WTC11 (cell line): ENCODE results near the gene YOD1. TPM values are rescaled to one million over a fixed set of nuclear protein-coding genes. Genes with fewer than 3 reads are reported as not detected.

ENCODE experiments used
- ATAC-seq: fragments of 200-7000 bp; cut with Tn5 transposase; 2 replicates; pipeline ENCODE4 v1.10.0; 2021; ENCODE audit warnings: mild to moderate bottlenecking, moderate library complexity
- CTCF ChIA-PET: fragments of 300-600 bp; sonication (Branson Sonifier 250); formaldehyde crosslinking; loops from one replicate; lab custom pipeline; 2021; ENCODE audit warnings: antibody characterized with exemption; lab: Charles Lee
- POLR2A ChIA-PET: fragments of 350-600 bp; sonication (Branson Sonifier 250); formaldehyde crosslinking; loops from one replicate; lab custom pipeline; 2021; ENCODE audit warnings: antibody characterized with exemption; lab: Charles Lee
- DNase-seq: peaks from one replicate; pipeline ENCODE4 v3.0.0; 2021; ENCODE audit warnings: low spot score
- H3K27ac Mint-ChIP-seq: 2 replicates; pipeline ENCODE4 v1.8.0; 2021; ENCODE audit warnings: mixed read lengths
- H3K27me3 Mint-ChIP-seq: 2 replicates; pipeline ENCODE4 v1.8.0; 2021; ENCODE audit warnings: low read depth, mild to moderate bottlenecking, moderate library complexity, mixed read lengths
- H3K36me3 Mint-ChIP-seq: 2 replicates; pipeline ENCODE4 v1.8.0; 2021; ENCODE audit warnings: mixed read lengths
- H3K4me1 Mint-ChIP-seq: 2 replicates; pipeline ENCODE4 v1.8.0; 2022; ENCODE audit warnings: mixed read lengths
- H3K4me3 Mint-ChIP-seq: 2 replicates; pipeline ENCODE4 v1.8.0; 2021; ENCODE audit warnings: mild to moderate bottlenecking, moderate library complexity, mixed read lengths
- H3K9me3 Mint-ChIP-seq: 2 replicates; pipeline ENCODE4 v1.8.0; 2021; ENCODE audit warnings: mixed read lengths
- ARID4B ChIP-seq: sonication (generic); formaldehyde crosslinking; IDR thresholded peaks from 2 replicates; pipeline ENCODE4 v1.8.0; 2023; ENCODE audit warnings: missing genetic modification reagents, mild to moderate bottlenecking, borderline replicate concordance
- CBFB ChIP-seq: sonication (generic); formaldehyde crosslinking; IDR thresholded peaks from 2 replicates; pipeline ENCODE4 v1.8.1; 2022; ENCODE audit warnings: mild to moderate bottlenecking, low read depth, missing genetic modification reagents
- CREM ChIP-seq: sonication (generic); formaldehyde crosslinking; IDR thresholded peaks from 2 replicates; pipeline ENCODE4 v1.8.1; 2022; ENCODE audit warnings: mild to moderate bottlenecking, missing genetic modification reagents, moderate library complexity
- ESRRA ChIP-seq: sonication (generic); formaldehyde crosslinking; IDR thresholded peaks from 2 replicates; pipeline ENCODE4 v1.8.1; 2022; ENCODE audit warnings: mild to moderate bottlenecking, missing genetic modification reagents, borderline replicate concordance
- ETV6 ChIP-seq: sonication (generic); formaldehyde crosslinking; IDR thresholded peaks from 2 replicates; pipeline ENCODE4 v1.8.1; 2022; ENCODE audit warnings: mild to moderate bottlenecking, missing genetic modification reagents
- GABPB1 ChIP-seq: sonication (generic); formaldehyde crosslinking; IDR thresholded peaks from 2 replicates; pipeline ENCODE4 v1.8.1; 2023; ENCODE audit warnings: mild to moderate bottlenecking, missing genetic modification reagents
- IRF2 ChIP-seq: sonication (generic); formaldehyde crosslinking; IDR thresholded peaks from 2 replicates; pipeline ENCODE4 v1.8.0; 2022; ENCODE audit warnings: low read depth, missing genetic modification reagents, borderline replicate concordance
- JUN ChIP-seq: sonication (generic); formaldehyde crosslinking; IDR thresholded peaks from 2 replicates; pipeline ENCODE4 v1.8.0; 2023; ENCODE audit warnings: mild to moderate bottlenecking, missing genetic modification reagents
- NFATC4 ChIP-seq: fragments of 250-450 bp; sonication (Bioruptor Pico); IDR thresholded peaks from 2 replicates; pipeline ENCODE4 v1.9.0; 2021; ENCODE audit warnings: mild to moderate bottlenecking
- NFE2L1 ChIP-seq: sonication (generic); formaldehyde crosslinking; IDR thresholded peaks from 2 replicates; pipeline ENCODE4 v1.8.1; 2023; ENCODE audit warnings: missing genetic modification reagents
- NR3C1 ChIP-seq: sonication (generic); formaldehyde crosslinking; conservative IDR thresholded peaks from 2 replicates; pipeline ENCODE4 v1.8.1; 2023; ENCODE audit warnings: low read depth, mild to moderate bottlenecking, missing genetic modification reagents
- OVOL2 ChIP-seq: fragments of 250-450 bp; sonication (Bioruptor Pico); IDR thresholded peaks from 2 replicates; pipeline ENCODE4 v1.9.0; 2021; ENCODE audit warnings: mild to moderate bottlenecking, borderline replicate concordance
- SMAD3 ChIP-seq: sonication (generic); formaldehyde crosslinking; IDR thresholded peaks from 2 replicates; pipeline ENCODE4 v1.8.0; 2022; ENCODE audit warnings: missing genetic modification reagents, mild to moderate bottlenecking, borderline replicate concordance
- SMAD4 ChIP-seq: sonication (generic); formaldehyde crosslinking; IDR thresholded peaks from 2 replicates; pipeline ENCODE4 v1.8.0; 2022; ENCODE audit warnings: mild to moderate bottlenecking, missing genetic modification reagents
- TEAD1 ChIP-seq: sonication (generic); formaldehyde crosslinking; IDR thresholded peaks from 2 replicates; pipeline ENCODE4 v1.8.0; 2022; ENCODE audit warnings: mild to moderate bottlenecking, missing genetic modification reagents
- TEAD4 ChIP-seq: sonication (generic); formaldehyde crosslinking; IDR thresholded peaks from 2 replicates; pipeline ENCODE4 v1.8.0; 2022; ENCODE audit warnings: mild to moderate bottlenecking, missing genetic modification reagents
- TP53 ChIP-seq: sonication (generic); formaldehyde crosslinking; IDR thresholded peaks from 2 replicates; pipeline ENCODE4 v1.8.1; 2023; ENCODE audit warnings: mild to moderate bottlenecking, missing genetic modification reagents
- USF1 ChIP-seq: sonication (generic); formaldehyde crosslinking; IDR thresholded peaks from 2 replicates; pipeline ENCODE4 v1.8.0; 2022; ENCODE audit warnings: mild to moderate bottlenecking, missing genetic modification reagents
- USF2 ChIP-seq: sonication (generic); formaldehyde crosslinking; IDR thresholded peaks from 2 replicates; pipeline ENCODE4 v1.8.1; 2023; ENCODE audit warnings: mild to moderate bottlenecking, missing genetic modification reagents, moderate library complexity
- ZNF263 ChIP-seq: sonication (generic); formaldehyde crosslinking; IDR thresholded peaks from 2 replicates; pipeline ENCODE4 v1.8.1; 2022; ENCODE audit warnings: low read depth, mild to moderate bottlenecking, moderate library complexity, missing genetic modification reagents
- ZNF396 ChIP-seq: fragments of 250-450 bp; sonication (Bioruptor Pico); IDR thresholded peaks from 2 replicates; pipeline ENCODE4 v1.8.0; 2021; ENCODE audit warnings: mild to moderate bottlenecking, moderate library complexity, borderline replicate concordance
- ZNF512 ChIP-seq: sonication (generic); formaldehyde crosslinking; IDR thresholded peaks from 2 replicates; pipeline ENCODE4 v1.8.1; 2022; ENCODE audit warnings: missing genetic modification reagents, borderline replicate concordance
- ZSCAN18 ChIP-seq: fragments of 250-450 bp; sonication (Bioruptor Pico); IDR thresholded peaks from 2 replicates; pipeline ENCODE4 v2.1.2; 2022; ENCODE audit warnings: mild to moderate bottlenecking, moderate library complexity
- total RNA-seq: library from RNA; stranded (reverse); gene quantifications from 3 replicates; pipeline ENCODE4 v1.2.3, GENCODE V29; 2021

YOD1 gene
- total RNA-seq, 1 experiment from 2014 or later = 12.0 TPM

- ATAC-seq (peak; percentile 100), DNase-seq (peak; percentile 70)
- Mint-ChIP-seq H3K27me3 (no peaks in the 10 kb centered on the region), H3K27ac (peak within 1 kb of the TSS; percentile 88), H3K4me3 (peak within 1 kb of the TSS; percentile 48), H3K4me1 (peaks cover 49% of the 10 kb centered on the region), H3K36me3 (no peaks in the 10 kb centered on the region), H3K9me3 (no peaks in the 10 kb centered on the region)
- TF ChIP-seq NFATC4 (CRISPR knock-in tag) (no peak), JUN (CRISPR knock-in tag) (no peak), TEAD4 (CRISPR knock-in tag) (no peak), USF2 (no peak), SMAD3 (no peak), ZNF396 (CRISPR knock-in tag) (no peak), TP53 (no peak), SMAD4 (CRISPR knock-in tag) (no peak), CBFB (CRISPR knock-in tag) (no peak)
- POLR2A ChIA-PET = interaction anchor here (1.0 to 2.2 kb wide), 5 partner anchors 8 to 289 kb away, joined by 3 to 22 read pairs (median 5); partner anchors contain the start of genes CD55 and PFKFB2
- CTCF ChIA-PET = interaction anchor here (0.5 to 3.2 kb wide), 24 partner anchors 8 to 420 kb away, joined by 3 to 22 read pairs (median 4); partner anchors contain the start of genes CD55, DYRK3, EIF2D and PFKFB2
Measured at GRCh38 chr1:207032528-207033017, 18.4 kb downstream of the YOD1 start, which contains the start of gene C1orf116. C1orf116 (minus strand) TSS chr1:207032756; CDS start chr1:207027598, 5,158 bp downstream.

- no peak for TF ChIP-seq ESRRA (CRISPR knock-in tag)
- TF ChIP-seq ARID4B (CRISPR knock-in tag) = no peak
- no peak for TF ChIP-seq NR3C1 (CRISPR knock-in tag)
- no peak for TF ChIP-seq SMAD3
- POLR2A ChIA-PET = interaction anchor here (1.0 to 2.2 kb wide), 3 partner anchors 13 to 290 kb away, joined by 4 to 22 read pairs (median 5); partner anchors contain the start of genes CD55 and PFKFB2
- peak overlapping the region; percentile 48 for H3K4me3 Mint-ChIP-seq
- CTCF ChIA-PET = interaction anchor here (0.9 to 3.2 kb wide), 13 partner anchors 19 to 419 kb away, joined by 3 to 22 read pairs (median 5); partner anchors contain the start of genes EIF2D, PFKFB2 and YOD1
- DNase-seq (no peak), ATAC-seq (no peak)
- no peaks in the 10 kb centered on the region for H3K36me3 Mint-ChIP-seq
- H3K27me3 Mint-ChIP-seq = no peaks in the 10 kb centered on the region
- no peaks in the 10 kb centered on the region for H3K9me3 Mint-ChIP-seq
- H3K4me1 Mint-ChIP-seq = peaks cover 49% of the 10 kb centered on the region
- H3K27ac Mint-ChIP-seq = peak overlapping the region; percentile 88
Measured at GRCh38 chr1:207031632-207032264, 19.3 kb downstream of the YOD1 start.

GRCh38 chr1:207031016-207031415 lies 20.0 kb downstream of the YOD1 start:
- Mint-ChIP-seq H3K4me3 (no peak overlapping the region), H3K9me3 (no peaks in the 10 kb centered on the region), H3K27ac (no peak overlapping the region), H3K36me3 (no peaks in the 10 kb centered on the region), H3K4me1 (peaks cover 53% of the 10 kb centered on the region), H3K27me3 (no peaks in the 10 kb centered on the region)
- CTCF ChIA-PET = interaction anchor here (1.5 to 2.1 kb wide), 2 partner anchors 49 to 53 kb away, joined by 3 to 10 read pairs; no protein-coding TSS in a partner anchor
- POLR2A ChIA-PET = no interaction called here
- ATAC-seq (no peak), DNase-seq (no peak)
- TF ChIP-seq ZNF263 (no peak), ZNF512 (CRISPR knock-in tag) (no peak), ZSCAN18 (CRISPR knock-in tag) (no peak), ETV6 (CRISPR knock-in tag) (no peak), CREM (CRISPR knock-in tag) (no peak), OVOL2 (no peak), TEAD1 (CRISPR knock-in tag) (no peak), JUN (CRISPR knock-in tag) (no peak), IRF2 (CRISPR knock-in tag) (no peak), NFE2L1 (CRISPR knock-in tag) (no peak), USF1 (CRISPR knock-in tag) (no peak), GABPB1 (CRISPR knock-in tag) (no peak)
